GM12878 (cell line): ENCODE results near the gene LENG9. TPM values are rescaled to one million over a fixed set of nuclear protein-coding genes. Genes with fewer than 3 reads are reported as not detected.

ENCODE experiments used
- ATAC-seq: fragments of 200-7000 bp; cut with Tn5 transposase; 3 replicates; pipeline ENCODE4 v1.9.1; 2020; ENCODE audit warnings: mild to moderate bottlenecking, moderate library complexity
- BruUV-seq: library from RNA; stranded (reverse); fragments of 400-500 nt; replicated peaks from 2 replicates; lab custom pipeline; 2021; lab: Mats Ljungman, UMichigan
- CTCF ChIA-PET: fragments of 300-600 bp; sonication (Branson Sonifier 250); formaldehyde crosslinking; extraction: SDS; loops from one replicate; lab custom pipeline; 2021; ENCODE audit warnings: inconsistent platforms; lab: Yijun Ruan, JAX
- POLR2A ChIA-PET: fragments of 350-600 bp; formaldehyde crosslinking; extraction: SDS; loops from one replicate; lab custom pipeline; 2021; ENCODE audit warnings: inconsistent platforms; lab: Charles Lee
- RAD21 ChIA-PET: fragments of 300-600 bp; sonication (Branson Sonifier 250); formaldehyde crosslinking; loops from one replicate; lab custom pipeline; 2023; ENCODE audit warnings: antibody characterized with exemption; ENCODE audit not compliant: unreplicated experiment; lab: Charles Lee
- SMC1A ChIA-PET: fragments of 300-600 bp; sonication (Branson Sonifier 250); formaldehyde crosslinking; loops from one replicate; lab custom pipeline; 2023; ENCODE audit not compliant: unreplicated experiment, uncharacterized antibody; lab: Charles Lee
- DNase-seq: peaks from one replicate; pipeline ENCODE4 v3.0.0-alpha.2; 2011; ENCODE audit warnings: low read depth, low spot score
- FAIRE-seq: peaks from 3 replicates; lab custom pipeline; 2011; peaks lifted over from hg19 to GRCh38; lab: Jason Lieb, UNC
- H2AFZ ChIP-seq: 2 replicates; pipeline ENCODE4 v1.6.0; 2011; ENCODE audit warnings: low read depth, low read length, control low read depth; ENCODE audit not compliant: control insufficient read depth
- H3K27ac ChIP-seq: 2 replicates; pipeline ENCODE4 v1.5.1; 2011; ENCODE audit warnings: control low read depth; ENCODE audit not compliant: control insufficient read depth, insufficient read depth
- H3K27me3 ChIP-seq, 2 experiments: replicated peaks in 1 of 2; 2 replicates each; pipeline versions ENCODE4 v1.6.0 to v1.6.1; 2011; ENCODE audit warnings: low read length in 1 of 2; ENCODE audit not compliant: control insufficient read depth in 2 of 2, insufficient read depth in 2 of 2
- H3K36me3 ChIP-seq, 2 experiments: 2 replicates each; pipeline ENCODE4 v1.5.1; 2011; ENCODE audit warnings: low read length in 1 of 2; ENCODE audit not compliant: control insufficient read depth in 2 of 2, insufficient read depth in 2 of 2
- H3K4me1 ChIP-seq: 2 replicates; pipeline ENCODE4 v1.6.1; 2011; ENCODE audit warnings: mild to moderate bottlenecking, low read length, moderate library complexity, mixed read lengths; ENCODE audit not compliant: control insufficient read depth, insufficient read depth
- H3K4me2 ChIP-seq: 2 replicates; pipeline ENCODE4 v1.6.0; 2011; ENCODE audit warnings: control low read depth; ENCODE audit not compliant: control insufficient read depth, insufficient read depth
- H3K4me3 ChIP-seq: fragments of 200-600 bp; sonication (generic); 2 replicates; pipeline ENCODE4 v1.5.1; 2016
- H3K79me2 ChIP-seq: 2 replicates; pipeline ENCODE4 v1.6.0; 2011; ENCODE audit warnings: low read length; ENCODE audit not compliant: control insufficient read depth, insufficient read depth
- H3K9ac ChIP-seq: 2 replicates; pipeline ENCODE4 v1.8.0; 2011; ENCODE audit warnings: low read length, control low read depth, mixed read lengths; ENCODE audit not compliant: control insufficient read depth, insufficient read depth
- H3K9me3 ChIP-seq: replicated peaks from 3 replicates; pipeline ENCODE4 v1.5.1; 2011; ENCODE audit warnings: mild to moderate bottlenecking, low read length; ENCODE audit not compliant: control insufficient read depth, insufficient read depth
- H4K20me1 ChIP-seq: 2 replicates; pipeline ENCODE4 v1.6.0; 2011; ENCODE audit not compliant: control insufficient read depth, insufficient read depth
- CTCF ChIP-seq, 3 experiments: IDR thresholded peaks in 2 of 3; conservative IDR thresholded peaks in 1 of 3; 2 replicates each; pipeline ENCODE4 v1.5.1; 2011; ENCODE audit warnings: low read depth in 3 of 3, low read length in 3 of 3, mild to moderate bottlenecking in 3 of 3, control low read depth in 2 of 3, moderate library complexity in 2 of 3, inconsistent platforms in 1 of 3, mixed read lengths in 1 of 3; ENCODE audit not compliant: control insufficient read depth in 2 of 3, insufficient read depth in 1 of 3; ENCODE audit errors: extremely low read depth in 1 of 3
- E2F8 ChIP-seq: fragments of 450-650 bp; IDR thresholded peaks from 2 replicates; pipeline ENCODE4 v1.6.1; 2018; ENCODE audit warnings: mild to moderate bottlenecking, low read depth, moderate library complexity; ENCODE audit not compliant: partially characterized antibody
- EED ChIP-seq: sonication (generic); IDR thresholded peaks from 2 replicates; pipeline ENCODE4 v1.6.1; 2016; ENCODE audit warnings: antibody characterized with exemption, low read depth
- HCFC1 ChIP-seq: fragments of 150-350 bp; IDR thresholded peaks from 2 replicates; pipeline ENCODE4 v1.6.1; 2014; ENCODE audit warnings: low read length
- MTA3 ChIP-seq: IDR thresholded peaks from 2 replicates; pipeline ENCODE4 v1.6.1; 2012; ENCODE audit warnings: low read length, inconsistent platforms, borderline replicate concordance
- MYB ChIP-seq: fragments of 150-350 bp; IDR thresholded peaks from 2 replicates; pipeline ENCODE4 v1.6.1; 2014; ENCODE audit warnings: mild to moderate bottlenecking, low read depth, low read length, borderline replicate concordance
- NRF1 ChIP-seq: conservative IDR thresholded peaks from 2 replicates; pipeline ENCODE4 v1.6.1; 2011; ENCODE audit warnings: mild to moderate bottlenecking, low read depth, low read length, improper control_type of control experiment
- SIX5 ChIP-seq: IDR thresholded peaks from 2 replicates; pipeline ENCODE4 v1.6.1; 2011; ENCODE audit warnings: mild to moderate bottlenecking, low read depth, low read length, moderate library complexity; ENCODE audit not compliant: severe bottlenecking
- SUPT20H ChIP-seq: IDR thresholded peaks from 2 replicates; pipeline ENCODE4 v1.6.1; 2011; ENCODE audit warnings: low read depth, mild to moderate bottlenecking, low read length, moderate library complexity, borderline replicate concordance; ENCODE audit not compliant: control insufficient read depth
- USF1 ChIP-seq: IDR thresholded peaks from 2 replicates; pipeline ENCODE4 v1.6.1; 2011; ENCODE audit warnings: borderline replicate concordance, low read depth, mild to moderate bottlenecking, moderate library complexity, mixed read lengths, low read length; ENCODE audit not compliant: insufficient read depth; ENCODE audit errors: extremely low read length
- ZNF687 ChIP-seq: fragments of 450-650 bp; IDR thresholded peaks from 2 replicates; pipeline ENCODE4 v1.6.1; 2017; ENCODE audit warnings: mild to moderate bottlenecking, moderate library complexity
- WGBS: methylation state at CpG from one replicate; pipeline ENCODE4 v1.1.6; 2016; ENCODE audit warnings: low lambda C conversion rate; ENCODE audit not compliant: insufficient replicate concordance, insufficient coverage; ENCODE audit errors: missing lambda C conversion rate; 5-methylcytosine and 5-hydroxymethylcytosine counted together
- in situ Hi-C: fragments of 300-500 bp; cut with MboI; formaldehyde crosslinking; loops from 9 replicates; pipeline ENCODE4 v1.14.3; 2018; ENCODE audit warnings: mixed read lengths
- intact Hi-C: fragments of 100-400 bp; cut with micrococcal nuclease; formaldehyde crosslinking; loops from one replicate; pipeline ENCODE4 v1.14.2; 2022; ENCODE audit not compliant: unreplicated experiment
- polyA plus RNA-seq, 11 experiments: library from polyadenylated mRNA; depleted of rRNA in 4 of 11; unstranded in 6 of 11; stranded (reverse) in 5 of 11; fragments of >200 nt; fragmentation: Nextera tagmentation in 4 of 11; fragmentation: Illumina TruSeq in 1 of 11; extraction: Ambion mirVana in 4 of 11; extraction: Trizol in 1 of 11; gene quantifications; 1 replicate in 1 of 11; 2 replicates in 10 of 11; pipeline versions ENCODE4 v1.2.1 to v1.2.3, GENCODE V29; 2011 to 2016; ENCODE audit warnings: inconsistent platforms in 2 of 11, missing spikeins in 2 of 11, low read depth in 1 of 11
- total RNA-seq, 4 experiments: library from RNA; depleted of rRNA in 3 of 4; stranded (reverse); fragments of >200 nt in 3 of 4; fragmentation: Illumina TruSeq in 1 of 4; extraction: Trizol in 1 of 4; gene quantifications; 2 replicates each; pipeline versions ENCODE4 v1.2.1 to v1.2.3, GENCODE V29; 2013 to 2021

LENG9 gene
- total and polyA plus RNA-seq, 10 of the 15 experiments (the other 5 are each of a cell fraction or from before 2014, with no cell fraction given) = 0.09 to 2.9 (median 0.76) TPM; not detected in 1

GRCh38 chr19:54436628-54437252, 26.8 kb downstream of the LENG9 start:
- H3K4me3 ChIP-seq = no peak overlapping the region
- intact Hi-C loops = no loop called here
- H3K4me1 ChIP-seq = no peaks in the 10 kb centered on the region
- ChIA-PET RAD21 (no interaction called here), POLR2A (no interaction called here), CTCF (no interaction called here), SMC1A (no interaction called here)
- H3K27ac ChIP-seq = no peak overlapping the region
- no peak for FAIRE-seq
- no peak for ATAC-seq
- in situ Hi-C loops = no loop called here
- no TSS peak for BruUV-seq
- H3K9me3 ChIP-seq = no peaks in the 10 kb centered on the region
- 86% methylated on average over 10 of the region's 10 CpGs for WGBS
- no peak overlapping the region for H3K9ac ChIP-seq
- no peaks in the 10 kb centered on the region; a peak in 2 of 4 replicates for H3K36me3 ChIP-seq
- no peak overlapping the region for H3K4me2 ChIP-seq
- no peak for DNase-seq
- H3K27me3 ChIP-seq = no peaks in the 10 kb centered on the region
- H2AFZ ChIP-seq = no peak overlapping the region
- no peaks in the 10 kb centered on the region; the same call in 1 of the 2 replicates for H4K20me1 ChIP-seq
- no peaks in the 10 kb centered on the region for H3K79me2 ChIP-seq
- TF ChIP-seq SUPT20H (no peak), ZNF687 (no peak), HCFC1 (no peak), NRF1 (no peak), CTCF (IDR thresholded peaks at IDR 0.05 in 2 of 3, conservative IDR thresholded peaks at IDR 0.05 in 1 of 3; ENCODE audit: control insufficient read depth in 2 of 3, extremely low read depth in 1 of 3, insufficient read depth in 1 of 3, low read depth in 3 of 3, low read length in 3 of 3) (no peak), USF1 (no peak), SIX5 (no peak), E2F8 (no peak), MYB (no peak), MTA3 (no peak), EED (no peak)
